Karpas-422 (cell line): Measurements from ENCODE around the gene FAM53B. TPM values are rescaled to one million over a fixed set of nuclear protein-coding genes. Genes with fewer than 3 reads are reported as not detected.

Experiments used
- DNase-seq: peaks from one replicate; pipeline ENCODE4 v3.0.0-alpha.2; 2015
- H2AFZ ChIP-seq: fragments of 200-600 bp; sonication (generic); 2 replicates; pipeline ENCODE4 v1.6.1; 2014; ENCODE audit warnings: antibody characterized with exemption, low read length, mixed read lengths
- H3K27ac ChIP-seq: fragments of 200-600 bp; sonication (generic); 2 replicates; pipeline ENCODE4 v1.5.1; 2014; ENCODE audit warnings: mild to moderate bottlenecking, low read length, moderate library complexity
- H3K27me3 ChIP-seq: fragments of 200-600 bp; sonication (generic); 2 replicates; pipeline ENCODE4 v1.6.1; 2014; ENCODE audit warnings: low read length, mixed read lengths
- H3K36me3 ChIP-seq: fragments of 200-600 bp; sonication (generic); 2 replicates; pipeline ENCODE4 v1.6.1; 2014; ENCODE audit warnings: low read length, mixed read lengths; ENCODE audit not compliant: insufficient read depth
- H3K4me1 ChIP-seq: fragments of 200-600 bp; sonication (generic); 2 replicates; pipeline ENCODE4 v1.6.1; 2014; ENCODE audit warnings: mild to moderate bottlenecking, low read length, mixed read lengths
- H3K4me2 ChIP-seq: fragments of 200-600 bp; sonication (generic); 2 replicates; pipeline ENCODE4 v1.6.1; 2014; ENCODE audit warnings: low read length, low read depth, mild to moderate bottlenecking; ENCODE audit not compliant: poor library complexity, severe bottlenecking
- H3K4me3 ChIP-seq: fragments of 200-600 bp; sonication (generic); 2 replicates; pipeline ENCODE4 v1.5.1; 2014; ENCODE audit warnings: mild to moderate bottlenecking, antibody characterized with exemption, low read length, mixed read lengths
- H3K79me2 ChIP-seq: fragments of 200-600 bp; sonication (generic); 2 replicates; pipeline ENCODE4 v1.6.1; 2014; ENCODE audit warnings: mild to moderate bottlenecking, low read length, mixed read lengths
- H3K9ac ChIP-seq: fragments of 200-600 bp; sonication (generic); 2 replicates; pipeline ENCODE4 v1.6.0; 2014; ENCODE audit warnings: low read length
- H3K9me2 ChIP-seq: fragments of 200-600 bp; sonication (generic), shearing (Covaris generic); replicated peaks from 2 replicates; pipeline ENCODE4 v1.6.0; 2014; ENCODE audit warnings: mild to moderate bottlenecking, low read length, moderate library complexity; ENCODE audit not compliant: insufficient read depth
- H3K9me3 ChIP-seq: fragments of 300-700, 200-600 bp; sonication (generic); 2 replicates; pipeline ENCODE4 v1.6.1; 2014; ENCODE audit warnings: low read length, mixed read lengths
- H4K20me1 ChIP-seq: fragments of 200-600 bp; sonication (generic); 2 replicates; pipeline ENCODE4 v1.6.1; 2014; ENCODE audit warnings: mild to moderate bottlenecking, antibody characterized with exemption, low read length, low read depth; ENCODE audit not compliant: insufficient read depth
- total RNA-seq: library from RNA; depleted of rRNA; stranded (reverse); fragments of >200 nt; shearing (Covaris generic); gene quantifications from 2 replicates; pipeline ENCODE4 v1.2.3, GENCODE V29; 2014; ENCODE audit warnings: low replicate concordance

Gene FAM53B
- total RNA-seq, 1 experiment from 2014 or later, result 72.5 TPM

- Histone ChIP-seq H3K9me2 (no peaks in the 10 kb centered on the region), H3K9ac (no peak overlapping the region), H3K4me2 (no peak overlapping the region), H3K9me3 (no peaks in the 10 kb centered on the region), H4K20me1 (peaks cover 57% of the 10 kb centered on the region), H3K4me1 (no peaks in the 10 kb centered on the region), H3K27me3 (no peaks in the 10 kb centered on the region), H3K4me3 (no peak overlapping the region), H3K79me2 (peaks cover 98% of the 10 kb centered on the region), H3K36me3 (peaks cover 16% of the 10 kb centered on the region; the same call in 1 of the 2 replicates), H2AFZ (no peak overlapping the region), H3K27ac (no peak overlapping the region)
- DNase-seq, result no peak
These were observed 80.3 kb downstream of the FAM53B start for GRCh38 chr10:124663766-124664360.

GRCh38 chr10:124663228-124663627 is 81.0 kb downstream of the FAM53B start:
- Histone ChIP-seq H3K9me3 (no peaks in the 10 kb centered on the region), H3K27ac (no peak overlapping the region), H4K20me1 (peaks cover 56% of the 10 kb centered on the region), H3K4me2 (no peak overlapping the region), H3K36me3 (peaks cover 16% of the 10 kb centered on the region; the same call in 1 of the 2 replicates), H3K4me3 (no peak overlapping the region), H3K9me2 (no peaks in the 10 kb centered on the region), H3K4me1 (no peaks in the 10 kb centered on the region), H3K9ac (no peak overlapping the region), H3K79me2 (peaks cover 98% of the 10 kb centered on the region), H2AFZ (no peak overlapping the region), H3K27me3 (no peaks in the 10 kb centered on the region)
- no peak for DNase-seq

GRCh38 chr10:124661660-124662180 is 82.5 kb downstream of the FAM53B start:
- Histone ChIP-seq H2AFZ (no peak overlapping the region), H3K79me2 (peaks cover 95% of the 10 kb centered on the region), H4K20me1 (peaks cover 59% of the 10 kb centered on the region)

GRCh38 chr10:124660404-124661125 is 83.6 kb downstream of the FAM53B start:
- peaks cover 59% of the 10 kb centered on the region for H4K20me1 ChIP-seq
- H3K36me3 ChIP-seq, result peaks cover 31% of the 10 kb centered on the region; the same call in 1 of the 2 replicates
- peaks cover 94% of the 10 kb centered on the region for H3K79me2 ChIP-seq
- H3K27me3 ChIP-seq, result no peaks in the 10 kb centered on the region
- H3K4me1 ChIP-seq, result no peaks in the 10 kb centered on the region
- no peak overlapping the region for H3K27ac ChIP-seq
- H3K9ac ChIP-seq, result no peak overlapping the region
- no peak overlapping the region for H3K4me3 ChIP-seq
- H3K9me3 ChIP-seq, result no peaks in the 10 kb centered on the region
- no peaks in the 10 kb centered on the region for H3K9me2 ChIP-seq
- H2AFZ ChIP-seq, result no peak overlapping the region
- DNase-seq, result no peak
- H3K4me2 ChIP-seq, result no peak overlapping the region

More at GRCh38 chr10:124661660-124662180, 82.5 kb downstream of the FAM53B start:
- no peak overlapping the region for H3K4me3 ChIP-seq
- no peaks in the 10 kb centered on the region for H3K9me3 ChIP-seq
- no peak overlapping the region for H3K9ac ChIP-seq
- no peak overlapping the region for H3K4me2 ChIP-seq
- H3K27me3 ChIP-seq, result no peaks in the 10 kb centered on the region
- H3K27ac ChIP-seq, result no peak overlapping the region
- H3K4me1 ChIP-seq, result no peaks in the 10 kb centered on the region
- peaks cover 24% of the 10 kb centered on the region; the same call in 1 of the 2 replicates for H3K36me3 ChIP-seq
- no peaks in the 10 kb centered on the region for H3K9me2 ChIP-seq
- no peak for DNase-seq

- Histone ChIP-seq H3K4me2 (no peak overlapping the region), H3K27ac (no peak overlapping the region), H3K4me1 (no peaks in the 10 kb centered on the region), H3K79me2 (peaks cover 94% of the 10 kb centered on the region), H3K36me3 (peaks cover 30% of the 10 kb centered on the region; the same call in 1 of the 2 replicates), H2AFZ (no peak overlapping the region), H3K9me2 (no peaks in the 10 kb centered on the region), H4K20me1 (peaks cover 53% of the 10 kb centered on the region), H3K27me3 (no peaks in the 10 kb centered on the region), H3K4me3 (no peak overlapping the region), H3K9me3 (no peaks in the 10 kb centered on the region), H3K9ac (no peak overlapping the region)
- DNase-seq, result no peak
These were observed 84.8 kb downstream of the FAM53B start for GRCh38 chr10:124659380-124659779.

- Histone ChIP-seq H3K9ac (no peak overlapping the region), H3K27ac (no peak overlapping the region), H3K36me3 (peaks cover 30% of the 10 kb centered on the region; the same call in 1 of the 2 replicates), H4K20me1 (peaks cover 47% of the 10 kb centered on the region), H3K9me2 (no peaks in the 10 kb centered on the region), H3K79me2 (peaks cover 94% of the 10 kb centered on the region), H2AFZ (no peak overlapping the region), H3K4me3 (no peak overlapping the region), H3K4me2 (no peak overlapping the region), H3K27me3 (no peaks in the 10 kb centered on the region), H3K4me1 (no peaks in the 10 kb centered on the region), H3K9me3 (no peaks in the 10 kb centered on the region)
- DNase-seq, result no peak
These were observed 85.5 kb downstream of the FAM53B start for GRCh38 chr10:124658591-124659242.

GRCh38 chr10:124657806-124658205 is 86.4 kb downstream of the FAM53B start:
- no peaks in the 10 kb centered on the region for H3K4me1 ChIP-seq
- H3K9me3 ChIP-seq, result no peaks in the 10 kb centered on the region
- H3K4me2 ChIP-seq, result no peak overlapping the region
- H3K27ac ChIP-seq, result no peak overlapping the region
- no peak for DNase-seq
- no peaks in the 10 kb centered on the region for H3K9me2 ChIP-seq
- no peak overlapping the region for H3K4me3 ChIP-seq
- no peaks in the 10 kb centered on the region for H3K27me3 ChIP-seq
- peaks cover 94% of the 10 kb centered on the region for H3K79me2 ChIP-seq
- peaks cover 30% of the 10 kb centered on the region; the same call in 1 of the 2 replicates for H3K36me3 ChIP-seq
- H3K9ac ChIP-seq, result no peak overlapping the region
- H4K20me1 ChIP-seq, result peaks cover 47% of the 10 kb centered on the region
- no peak overlapping the region for H2AFZ ChIP-seq

- Histone ChIP-seq H3K4me3 (no peak overlapping the region), H2AFZ (no peak overlapping the region), H3K27me3 (no peaks in the 10 kb centered on the region), H3K9ac (no peak overlapping the region), H3K9me2 (no peaks in the 10 kb centered on the region), H3K4me1 (no peaks in the 10 kb centered on the region), H3K9me3 (no peaks in the 10 kb centered on the region), H3K27ac (no peak overlapping the region), H3K4me2 (no peak overlapping the region), H3K79me2 (peaks cover 96% of the 10 kb centered on the region), H3K36me3 (peaks cover 27% of the 10 kb centered on the region; the same call in 1 of the 2 replicates), H4K20me1 (peaks cover 46% of the 10 kb centered on the region)
- no peak for DNase-seq
These were observed 87.6 kb downstream of the FAM53B start for GRCh38 chr10:124656541-124656940.
